ENCODE measurements around the gene GHITM. TPM values are rescaled to one million over a fixed set of nuclear protein-coding genes. Genes with fewer than 3 reads are reported as not detected.

The GHITM gene
- total RNA-seq, 1 donor from 2014 or later = 415 TPM

- FAIRE-seq (no peak), DNase-seq (ENCODE audit: low read depth) (no peak)
- no peak overlapping the region for H3K4me3 ChIP-seq (ENCODE audit: low read depth, low read length)
- H3K27me3 ChIP-seq (ENCODE audit: control insufficient read depth, insufficient read depth, low read length) = no peaks in the 10 kb centered on the region
- no peaks in the 10 kb centered on the region for H3K36me3 ChIP-seq (ENCODE audit: control insufficient read depth, insufficient read depth, low read length)
- TF ChIP-seq, protein P1, sequence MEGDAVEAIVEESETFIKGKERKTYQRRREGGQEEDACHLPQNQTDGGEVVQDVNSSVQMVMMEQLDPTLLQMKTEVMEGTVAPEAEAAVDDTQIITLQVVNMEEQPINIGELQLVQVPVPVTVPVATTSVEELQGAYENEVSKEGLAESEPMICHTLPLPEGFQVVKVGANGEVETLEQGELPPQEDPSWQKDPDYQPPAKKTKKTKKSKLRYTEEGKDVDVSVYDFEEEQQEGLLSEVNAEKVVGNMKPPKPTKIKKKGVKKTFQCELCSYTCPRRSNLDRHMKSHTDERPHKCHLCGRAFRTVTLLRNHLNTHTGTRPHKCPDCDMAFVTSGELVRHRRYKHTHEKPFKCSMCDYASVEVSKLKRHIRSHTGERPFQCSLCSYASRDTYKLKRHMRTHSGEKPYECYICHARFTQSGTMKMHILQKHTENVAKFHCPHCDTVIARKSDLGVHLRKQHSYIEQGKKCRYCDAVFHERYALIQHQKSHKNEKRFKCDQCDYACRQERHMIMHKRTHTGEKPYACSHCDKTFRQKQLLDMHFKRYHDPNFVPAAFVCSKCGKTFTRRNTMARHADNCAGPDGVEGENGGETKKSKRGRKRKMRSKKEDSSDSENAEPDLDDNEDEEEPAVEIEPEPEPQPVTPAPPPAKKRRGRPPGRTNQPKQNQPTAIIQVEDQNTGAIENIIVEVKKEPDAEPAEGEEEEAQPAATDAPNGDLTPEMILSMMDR (IDR thresholded peaks at IDR 0.05; ENCODE audit: insufficient read depth, low read length, severe bottlenecking) = no peak
Observed at GRCh38 chr10:84172467-84173356, 33.4 kb downstream of the GHITM start.

- H3K27me3 ChIP-seq (ENCODE audit: control insufficient read depth, insufficient read depth, low read length) = no peaks in the 10 kb centered on the region
- no peak within 1 kb of the TSS for H3K4me3 ChIP-seq (ENCODE audit: low read depth, low read length)
- H3K36me3 ChIP-seq (ENCODE audit: control insufficient read depth, insufficient read depth, low read length) = no peaks in the 10 kb centered on the region
- TF ChIP-seq, protein P1 (IDR thresholded peaks at IDR 0.05; ENCODE audit: insufficient read depth, low read length, severe bottlenecking) = no peak
- DNase-seq (ENCODE audit: low read depth) (peak; percentile 33), FAIRE-seq (no peak)
Observed at GRCh38 chr10:84173501-84173929, 34.2 kb downstream of the GHITM start, which contains the start of gene GPR15LG. GPR15LG (plus strand) TSS chr10:84173801; CDS start chr10:84173852, 51 bp downstream.

DNA sequence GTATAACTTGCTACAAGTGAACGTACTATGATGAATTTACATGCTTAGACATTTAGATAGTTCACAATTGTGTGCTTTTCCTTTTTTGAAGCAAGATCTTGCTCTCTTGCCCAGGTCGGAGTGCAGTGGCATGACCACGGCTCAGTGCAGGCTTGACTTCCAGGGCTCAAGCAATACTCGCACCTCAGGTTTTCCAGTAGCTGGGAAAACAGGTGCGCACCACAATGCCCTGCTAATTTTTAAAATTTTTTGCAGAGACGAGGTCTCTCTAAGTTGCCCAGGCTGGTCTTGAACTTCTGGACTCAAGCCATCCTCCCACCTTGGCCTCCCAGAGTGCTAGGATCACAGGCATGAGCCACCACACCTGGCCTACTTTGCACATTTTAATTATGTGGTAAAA is 36.1 kb downstream of the GHITM start:
- DNase-seq (ENCODE audit: low read depth) (no peak), FAIRE-seq (no peak)
- TF ChIP-seq, protein P1 (IDR thresholded peaks at IDR 0.05; ENCODE audit: insufficient read depth, low read length, severe bottlenecking) = no peak
- Histone ChIP-seq H3K36me3 (ENCODE audit: control insufficient read depth, insufficient read depth, low read length) (no peaks in the 10 kb centered on the region), H3K27me3 (ENCODE audit: control insufficient read depth, insufficient read depth, low read length) (no peaks in the 10 kb centered on the region), H3K4me3 (ENCODE audit: low read depth, low read length) (no peak overlapping the region)

GRCh38 chr10:84176351-84176750 is 37.0 kb downstream of the GHITM start:
- Histone ChIP-seq H3K4me3 (ENCODE audit: low read depth, low read length) (no peak overlapping the region), H3K27me3 (ENCODE audit: control insufficient read depth, insufficient read depth, low read length) (no peaks in the 10 kb centered on the region), H3K36me3 (ENCODE audit: control insufficient read depth, insufficient read depth, low read length) (no peaks in the 10 kb centered on the region)
- FAIRE-seq (no peak), DNase-seq (ENCODE audit: low read depth) (no peak)
- TF ChIP-seq, protein P1 (IDR thresholded peaks at IDR 0.05; ENCODE audit: insufficient read depth, low read length, severe bottlenecking) = no peak

GRCh38 chr10:84176836-84177474 is 37.6 kb downstream of the GHITM start:
- TF ChIP-seq, protein P1 (IDR thresholded peaks at IDR 0.05; ENCODE audit: insufficient read depth, low read length, severe bottlenecking) = no peak
- FAIRE-seq = no peak
- no peaks in the 10 kb centered on the region for H3K36me3 ChIP-seq (ENCODE audit: control insufficient read depth, insufficient read depth, low read length)
- no peak for DNase-seq (ENCODE audit: low read depth)
- no peak overlapping the region for H3K4me3 ChIP-seq (ENCODE audit: low read depth, low read length)
- no peaks in the 10 kb centered on the region for H3K27me3 ChIP-seq (ENCODE audit: control insufficient read depth, insufficient read depth, low read length)

All from bronchial epithelial cell (primary cell).